Measurements from ENCODE around the gene PDE6G. TPM values are rescaled to one million over a fixed set of nuclear protein-coding genes. Genes with fewer than 3 reads are reported as not detected.

PDE6G gene
- total and polyA plus RNA-seq, 2 experiments from 2014 or later: 0.37 to 0.87 TPM

DNA sequence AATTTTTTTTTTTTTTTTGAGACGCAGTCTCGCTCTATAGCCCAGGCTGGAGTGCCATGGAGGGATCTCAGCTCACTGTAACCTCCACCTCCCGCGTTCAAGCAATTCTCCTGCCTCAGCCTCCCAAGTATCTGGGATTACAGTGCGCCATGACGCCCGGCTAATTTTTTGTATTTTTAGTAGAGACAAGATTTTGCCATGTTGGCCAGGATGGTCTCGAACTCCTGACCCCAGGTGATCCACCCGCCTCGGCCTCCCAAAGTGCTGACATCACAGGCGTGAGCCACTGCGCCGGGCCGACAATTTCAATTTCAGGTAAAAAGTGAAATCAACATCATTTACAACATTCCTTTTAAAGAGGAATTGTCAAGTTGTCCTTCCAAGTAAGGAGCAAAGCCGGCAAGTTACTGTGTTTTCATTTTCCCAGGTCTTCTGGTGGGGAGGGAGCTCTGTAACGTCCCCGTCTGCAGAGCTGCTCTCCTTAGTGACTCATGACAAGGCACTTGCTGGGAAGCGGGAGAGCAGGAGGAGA, 20.3 kb downstream of the PDE6G start:
- no peak for DNase-seq (ENCODE audit: low spot score)
- no peak overlapping the region for H2AFZ ChIP-seq
- peaks cover 22% of the 10 kb centered on the region for H3K4me1 ChIP-seq (ENCODE audit: insufficient read depth)
- H3K9me2 ChIP-seq (replicated peaks; ENCODE audit: insufficient read depth): no peaks in the 10 kb centered on the region
- peaks cover 55% of the 10 kb centered on the region for H3K79me2 ChIP-seq
- 41% methylated on average over 18 of the region's 18 CpGs for WGBS (ENCODE audit: low lambda C conversion rate, missing lambda C conversion rate)
- no peaks in the 10 kb centered on the region for H3K27me3 ChIP-seq
- no peaks in the 10 kb centered on the region for H3K36me3 ChIP-seq (replicated peaks; ENCODE audit: insufficient read depth, low read depth)
- H3K9me3 ChIP-seq (ENCODE audit: low read depth): no peaks in the 10 kb centered on the region
- H3K4me3 ChIP-seq: peak overlapping the region; percentile 56
- TF ChIP-seq EZH2 (IDR thresholded peaks at IDR 0.05; ENCODE audit: borderline replicate concordance): no peak
- TF ChIP-seq, protein P1, sequence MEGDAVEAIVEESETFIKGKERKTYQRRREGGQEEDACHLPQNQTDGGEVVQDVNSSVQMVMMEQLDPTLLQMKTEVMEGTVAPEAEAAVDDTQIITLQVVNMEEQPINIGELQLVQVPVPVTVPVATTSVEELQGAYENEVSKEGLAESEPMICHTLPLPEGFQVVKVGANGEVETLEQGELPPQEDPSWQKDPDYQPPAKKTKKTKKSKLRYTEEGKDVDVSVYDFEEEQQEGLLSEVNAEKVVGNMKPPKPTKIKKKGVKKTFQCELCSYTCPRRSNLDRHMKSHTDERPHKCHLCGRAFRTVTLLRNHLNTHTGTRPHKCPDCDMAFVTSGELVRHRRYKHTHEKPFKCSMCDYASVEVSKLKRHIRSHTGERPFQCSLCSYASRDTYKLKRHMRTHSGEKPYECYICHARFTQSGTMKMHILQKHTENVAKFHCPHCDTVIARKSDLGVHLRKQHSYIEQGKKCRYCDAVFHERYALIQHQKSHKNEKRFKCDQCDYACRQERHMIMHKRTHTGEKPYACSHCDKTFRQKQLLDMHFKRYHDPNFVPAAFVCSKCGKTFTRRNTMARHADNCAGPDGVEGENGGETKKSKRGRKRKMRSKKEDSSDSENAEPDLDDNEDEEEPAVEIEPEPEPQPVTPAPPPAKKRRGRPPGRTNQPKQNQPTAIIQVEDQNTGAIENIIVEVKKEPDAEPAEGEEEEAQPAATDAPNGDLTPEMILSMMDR (IDR thresholded peaks at IDR 0.05; ENCODE audit: poor library complexity): no peak
- no peak for TF ChIP-seq EZH2phosphoT487 (IDR thresholded peaks at IDR 0.05; ENCODE audit: low read depth, severe bottlenecking, unreplicated experiment)
- peaks cover 41% of the 10 kb centered on the region for H4K20me1 ChIP-seq (ENCODE audit: insufficient read depth, poor library complexity, severe bottlenecking)
- H3K27ac ChIP-seq: peak overlapping the region; percentile 97
- peak overlapping the region; percentile 81 for H3K4me2 ChIP-seq

DNA sequence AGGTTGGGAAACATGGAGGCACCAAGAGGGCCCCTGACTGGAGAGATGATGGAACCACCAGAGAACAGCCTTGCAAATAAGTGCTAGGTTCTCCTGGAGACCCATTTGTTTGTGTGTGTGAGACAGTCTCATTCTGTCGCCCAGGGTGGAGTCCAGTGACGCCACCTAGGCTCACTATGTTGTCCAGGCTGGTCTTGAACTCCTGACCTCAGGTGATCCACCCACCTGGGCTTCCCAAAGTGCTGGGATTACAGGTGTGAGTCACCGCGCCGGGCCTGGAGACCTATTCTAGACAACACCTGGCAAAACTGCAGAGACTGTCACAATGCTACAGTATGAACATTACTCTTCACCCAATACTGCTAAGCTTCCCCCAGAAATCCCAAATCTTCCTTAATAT, 20.9 kb downstream of the PDE6G start:
- H3K9me2 ChIP-seq (replicated peaks; ENCODE audit: insufficient read depth): no peaks in the 10 kb centered on the region
- H3K79me2 ChIP-seq: peaks cover 61% of the 10 kb centered on the region
- H2AFZ ChIP-seq: no peak overlapping the region
- peaks cover 22% of the 10 kb centered on the region for H3K4me1 ChIP-seq (ENCODE audit: insufficient read depth)
- H3K27ac ChIP-seq: peak overlapping the region; percentile 97
- no peaks in the 10 kb centered on the region for H3K36me3 ChIP-seq (replicated peaks; ENCODE audit: insufficient read depth, low read depth)
- peaks cover 47% of the 10 kb centered on the region for H4K20me1 ChIP-seq (ENCODE audit: insufficient read depth, poor library complexity, severe bottlenecking)
- H3K27me3 ChIP-seq: no peaks in the 10 kb centered on the region
- DNase-seq (ENCODE audit: low spot score): no peak
- H3K4me2 ChIP-seq: peak overlapping the region; percentile 81
- H3K4me3 ChIP-seq: peak overlapping the region; percentile 56
- no peaks in the 10 kb centered on the region for H3K9me3 ChIP-seq (ENCODE audit: low read depth)
- TF ChIP-seq, protein P1 (IDR thresholded peaks at IDR 0.05; ENCODE audit: poor library complexity): no peak
- no peak for TF ChIP-seq EZH2phosphoT487 (IDR thresholded peaks at IDR 0.05; ENCODE audit: low read depth, severe bottlenecking, unreplicated experiment)
- no peak for TF ChIP-seq EZH2 (IDR thresholded peaks at IDR 0.05; ENCODE audit: borderline replicate concordance)
- WGBS (ENCODE audit: low lambda C conversion rate, missing lambda C conversion rate): 67% methylated on average over 5 of the region's 5 CpGs

DNA sequence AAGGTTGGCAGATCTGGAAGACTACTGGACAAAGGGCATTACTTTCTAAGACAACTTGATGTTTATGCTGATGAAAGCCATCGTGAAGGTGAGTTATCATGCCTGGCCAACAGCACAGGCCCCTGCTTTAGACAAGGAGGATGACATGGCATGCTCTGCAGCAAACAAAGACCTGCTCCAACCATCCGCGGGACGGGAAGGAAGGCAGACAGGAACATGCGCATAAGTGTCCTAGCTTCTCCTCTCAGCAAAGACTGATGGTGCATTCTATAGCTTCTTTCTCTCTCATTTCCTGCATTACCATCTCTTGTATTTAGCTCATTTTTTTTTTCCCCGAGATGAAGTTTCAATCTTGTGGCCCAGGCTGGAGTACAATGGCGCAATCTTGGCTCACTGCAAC, 24.9 kb downstream of the PDE6G start:
- TF ChIP-seq, protein P1 (IDR thresholded peaks at IDR 0.05; ENCODE audit: poor library complexity): no peak
- no peak for TF ChIP-seq EZH2 (IDR thresholded peaks at IDR 0.05; ENCODE audit: borderline replicate concordance)
- no peak for TF ChIP-seq EZH2phosphoT487 (IDR thresholded peaks at IDR 0.05; ENCODE audit: low read depth, severe bottlenecking, unreplicated experiment)
- no peaks in the 10 kb centered on the region for H3K27me3 ChIP-seq
- no peak overlapping the region for H2AFZ ChIP-seq
- H3K9me2 ChIP-seq (replicated peaks; ENCODE audit: insufficient read depth): no peaks in the 10 kb centered on the region
- WGBS (ENCODE audit: low lambda C conversion rate, missing lambda C conversion rate): 96% methylated on average over 7 of the region's 7 CpGs
- peaks cover 18% of the 10 kb centered on the region for H3K4me1 ChIP-seq (ENCODE audit: insufficient read depth)
- no peaks in the 10 kb centered on the region for H3K9me3 ChIP-seq (ENCODE audit: low read depth)
- no peak overlapping the region for H3K4me2 ChIP-seq
- no peak overlapping the region for H3K4me3 ChIP-seq
- DNase-seq (ENCODE audit: low spot score): no peak
- H4K20me1 ChIP-seq (ENCODE audit: insufficient read depth, poor library complexity, severe bottlenecking): peaks cover 47% of the 10 kb centered on the region
- peaks cover 3% of the 10 kb centered on the region for H3K36me3 ChIP-seq (replicated peaks; ENCODE audit: insufficient read depth, low read depth)
- H3K27ac ChIP-seq: no peak overlapping the region
- peaks cover 63% of the 10 kb centered on the region for H3K79me2 ChIP-seq

Data from hepatocyte (in vitro differentiated cells).